ENCODE data around the gene YIF1B. TPM values are rescaled to one million over a fixed set of nuclear protein-coding genes. Genes with fewer than 3 reads are reported as not detected.
"Not testable (repeated sequence)": the region's sequence is repeated elsewhere in the genome, so short reads cannot be mapped to it uniquely, and the experiment has no call there.

The YIF1B gene
- total RNA-seq, 3 donors from 2014 or later, result 21.4 to 31.5 (median 23.9) TPM

GRCh38 chr19:38351865-38352395, 36.2 kb upstream of the YIF1B start:
- no peak for ATAC-seq
- no peaks in the 10 kb centered on the region for H3K9me3 ChIP-seq
- TF ChIP-seq CTCF (IDR thresholded peaks at IDR 0.05), result no peak
- H3K4me1 ChIP-seq (ENCODE audit: low read depth), result no peaks in the 10 kb centered on the region
- DNase-seq, result no peak
- no peaks in the 10 kb centered on the region for H3K36me3 ChIP-seq (ENCODE audit: low read depth)
- intact Hi-C loops (cut with DNase I, micrococcal nuclease), result no loop called here
- no peak overlapping the region for H3K4me3 ChIP-seq

GRCh38 chr19:38350883-38351282, 35.1 kb upstream of the YIF1B start:
- Histone ChIP-seq H3K4me1 (ENCODE audit: low read depth) (no peaks in the 10 kb centered on the region), H3K4me3 (no peak overlapping the region), H3K36me3 (ENCODE audit: low read depth) (no peaks in the 10 kb centered on the region), H3K9me3 (no peaks in the 10 kb centered on the region)
- no peak for DNase-seq
- intact Hi-C loops (cut with DNase I, micrococcal nuclease), result no loop called here
- TF ChIP-seq CTCF (IDR thresholded peaks at IDR 0.05), result no peak
- no peak for ATAC-seq

- intact Hi-C loops (cut with DNase I, micrococcal nuclease), result no loop called here
- TF ChIP-seq CTCF (IDR thresholded peaks at IDR 0.05), result no peak
- no peaks in the 10 kb centered on the region for H3K4me1 ChIP-seq (ENCODE audit: low read depth)
- ATAC-seq (no peak), DNase-seq (no peak)
- H3K36me3 ChIP-seq (ENCODE audit: low read depth), result no peaks in the 10 kb centered on the region
- no peak overlapping the region for H3K4me3 ChIP-seq
- H3K9me3 ChIP-seq, result no peaks in the 10 kb centered on the region
Measured at GRCh38 chr19:38346837-38347236, 31.1 kb upstream of the YIF1B start.

- intact Hi-C loops (cut with DNase I, micrococcal nuclease), result no loop called here
- DNase-seq (no peak), ATAC-seq (no peak)
- TF ChIP-seq CTCF (IDR thresholded peaks at IDR 0.05), result no peak
- Histone ChIP-seq H3K4me3 (no peak overlapping the region), H3K9me3 (no peaks in the 10 kb centered on the region), H3K36me3 (ENCODE audit: low read depth) (peaks cover 2% of the 10 kb centered on the region), H3K4me1 (ENCODE audit: low read depth) (no peaks in the 10 kb centered on the region)
Measured at GRCh38 chr19:38340927-38341326, 25.2 kb upstream of the YIF1B start.

GRCh38 chr19:38339011-38339410, 23.3 kb upstream of the YIF1B start:
- ATAC-seq; H3K4me3 ChIP-seq; H3K36me3 ChIP-seq (ENCODE audit: low read depth); intact Hi-C loops (cut with DNase I, micrococcal nuclease); DNase-seq; H3K4me1 ChIP-seq (ENCODE audit: low read depth); H3K9me3 ChIP-seq: not testable (repeated sequence)

- Histone ChIP-seq H3K36me3 (ENCODE audit: low read depth) (peaks cover 6% of the 10 kb centered on the region), H3K9me3 (no peaks in the 10 kb centered on the region), H3K4me1 (ENCODE audit: low read depth) (peaks cover 5% of the 10 kb centered on the region), H3K4me3 (no peak overlapping the region)
- DNase-seq (no peak), ATAC-seq (no peak)
- intact Hi-C loops (cut with DNase I, micrococcal nuclease), result no loop called here
- TF ChIP-seq CTCF (IDR thresholded peaks at IDR 0.05), result no peak
Measured at GRCh38 chr19:38337360-38337653, 21.6 kb upstream of the YIF1B start.

Data from mucosa of descending colon (tissue), 3 donors.